MM.1S (cell line): ENCODE data around the gene ATL2.
"Not testable (repeated sequence)": the region's sequence is repeated elsewhere in the genome, so short reads cannot be mapped to it uniquely, and the experiment has no call there.

Source experiments
- CTCF ChIP-seq: fragments of 300-600 bp; sonication (generic); IDR thresholded peaks from 2 replicates; pipeline ENCODE4 v1.5.1; 2016; ENCODE audit warnings: antibody characterized with exemption, low read length, mixed read lengths
- EZH2 ChIP-seq: fragments of 300-600 bp; sonication (generic); optimal IDR thresholded peaks from 2 replicates; pipeline ENCODE3; 2017; ENCODE audit warnings: low read depth, mild to moderate bottlenecking, antibody characterized with exemption, low read length, mixed read lengths
- EZH2phosphoT487 ChIP-seq: fragments of 300-600 bp; sonication (generic); IDR thresholded peaks from 2 replicates; pipeline ENCODE4 v1.6.1; 2018; ENCODE audit warnings: antibody characterized with exemption, low read length

- not testable (repeated sequence) for TF ChIP-seq CTCF, EZH2, EZH2phosphoT487
Observed at GRCh38 chr2:38278117-38278438, 99.0 kb downstream of the ATL2 start.
